Ovary (tissue), 9 donors: Measurements from ENCODE around the gene MOB3A. TPM values are rescaled to one million over a fixed set of nuclear protein-coding genes. Genes with fewer than 3 reads are reported as not detected.
"Not testable (repeated sequence)": the region's sequence is repeated elsewhere in the genome, so short reads cannot be mapped to it uniquely, and the experiment has no call there.

ENCODE experiments used
- DNase-seq, 5 donors: peaks; one replicate each; pipeline ENCODE4 v3.0.0-alpha.2; 2019 to 2020
- H3K27ac ChIP-seq, 2 donors: fragments of 200-600 bp; one replicate each; pipeline versions ENCODE4 v1.5.1 to v1.8.0; 2019 to 2022
- H3K27me3 ChIP-seq: fragments of 200-600 bp; one replicate; pipeline ENCODE4 v1.8.0; 2022
- H3K36me3 ChIP-seq: fragments of 200-600 bp; sonication (generic); one replicate; pipeline ENCODE4 v1.5.1; 2019
- H3K4me1 ChIP-seq: one replicate; pipeline ENCODE4 v1.8.1; 2013; ENCODE audit warnings: mild to moderate bottlenecking, moderate library complexity; ENCODE audit not compliant: insufficient read depth
- H3K4me3 ChIP-seq: fragments of 200-600 bp; sonication (generic); one replicate; pipeline ENCODE4 v1.5.1; 2017
- H3K9me3 ChIP-seq, 2 donors: fragments of 200-600 bp in 1 of 2; sonication (generic) in 1 of 2; one replicate each; pipeline versions ENCODE4 v1.5.1 to v1.8.1; 2013 to 2019; ENCODE audit warnings: mild to moderate bottlenecking in 1 of 2, moderate library complexity in 1 of 2
- EP300 ChIP-seq: sonication (generic); formaldehyde crosslinking; IDR thresholded peaks from one replicate; pipeline ENCODE4 v1.6.1; 2017; ENCODE audit warnings: antibody characterized with exemption
- POLR2A ChIP-seq: fragments of 450-650 bp; IDR thresholded peaks from one replicate; pipeline ENCODE4 v1.6.1; 2017; ENCODE audit warnings: antibody characterized with exemption, mild to moderate bottlenecking, moderate library complexity
- WGBS, 3 donors: extraction: QIAGEN DNeasy Blood & Tissue Kit in 1 of 3; methylation state at CpG; one replicate each; pipeline versions ENCODE4 v1.1.5 to v1.1.7; 2013 to 2017; 5-methylcytosine and 5-hydroxymethylcytosine counted together
- intact Hi-C, 4 donors: fragments of 100-400 bp; cut with DNase I; formaldehyde crosslinking; loops; one replicate each; pipeline versions ENCODE4 v1.11.0 to v1.15.1; 2022 to 2023
- polyA plus RNA-seq, 2 donors: library from polyadenylated mRNA; stranded (reverse); fragments of 200-250 nt in 1 of 2; fragments of 350-450 nt in 1 of 2; fragmentation: Illumina TruSeq in 1 of 2; extraction: RNeasy Lipid Tissue Mini Kit (QIAGEN cat#74804) in 1 of 2; gene quantifications; one replicate each; pipeline ENCODE4 v1.2.3, GENCODE V29; 2013 to 2014
- total RNA-seq, 7 donors: library from RNA; depleted of rRNA in 2 of 7; stranded (reverse); fragments of >200 nt in 2 of 7; fragmentation: NEBNext Ultra II Directional in 3 of 7; extraction: Animal tissue kit (Norgen Biotek cat#: 25700) in 3 of 7; gene quantifications; one replicate each; pipeline versions ENCODE4 v1.1.0 to v1.2.4, GENCODE V29; 2016 to 2023
- TF ChIP-seq, protein P1 (sequence below), 3 donors: fragments of 450-650 bp in 2 of 3; fragments of 200-600 bp in 1 of 3; IDR thresholded peaks; one replicate each; pipeline versions ENCODE4 v1.5.1 to v1.8.0; 2016 to 2022; ENCODE audit warnings: antibody characterized with exemption in 3 of 3, mild to moderate bottlenecking in 1 of 3
- donor health status: DM: no; HTN: no; CAD: no; lungs with moderate emphysema.
- donor health status: DM: no; HTN: no; CAD: no.
- donor health status: Bipolar disorder and iron deficiency.
- donor health status: DM: yes; HTN: yes; CAD: no.
- donor health status: DM: no; HTN: no; CAD: no.
- donor health status: DM: yes; HTN: yes; CAD: no.

Gene MOB3A
- total and polyA plus RNA-seq, 9 donors: 16.6 to 61.5 (median 44.1) TPM

DNA sequence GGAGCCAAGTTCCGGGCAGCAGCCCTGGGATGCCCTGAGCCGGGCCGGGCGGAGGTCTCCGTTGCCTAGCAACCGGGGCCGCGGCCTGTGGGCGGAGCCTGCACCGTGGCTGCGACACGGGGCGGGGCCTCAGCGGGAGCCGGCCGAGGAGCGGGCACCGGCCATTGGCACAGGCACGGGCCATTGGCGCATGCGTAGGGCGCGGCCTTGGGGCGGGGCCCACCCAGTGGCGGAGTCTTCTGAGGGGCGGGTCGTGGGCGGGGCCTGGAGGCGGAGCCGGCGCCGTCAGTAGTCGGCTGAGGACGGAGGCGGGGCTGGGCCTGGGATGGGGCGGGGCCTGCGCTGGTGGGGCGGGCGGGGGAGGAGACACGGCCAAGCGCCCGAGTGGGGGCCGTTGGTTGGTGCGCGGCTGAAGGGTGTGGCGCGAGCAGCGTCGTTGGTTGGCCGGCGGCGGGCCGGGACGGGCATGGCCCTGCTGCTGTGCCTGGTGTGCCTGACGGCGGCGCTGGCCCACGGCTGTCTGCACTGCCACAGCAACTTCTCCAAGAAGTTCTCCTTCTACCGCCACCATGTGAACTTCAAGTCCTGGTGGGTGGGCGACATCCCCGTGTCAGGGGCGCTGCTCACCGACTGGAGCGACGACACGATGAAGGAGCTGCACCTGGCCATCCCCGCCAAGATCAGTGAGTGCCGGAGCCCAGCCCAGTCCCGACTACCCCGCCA lies 515 bp upstream of the MOB3A start, which contains the start of gene IZUMO4:
Gene IZUMO4 (plus strand): TSS at position 436 of the 723 bp plus-strand sequence. CDS start 31 bp downstream, at position 467.
- TF ChIP-seq, protein P1, sequence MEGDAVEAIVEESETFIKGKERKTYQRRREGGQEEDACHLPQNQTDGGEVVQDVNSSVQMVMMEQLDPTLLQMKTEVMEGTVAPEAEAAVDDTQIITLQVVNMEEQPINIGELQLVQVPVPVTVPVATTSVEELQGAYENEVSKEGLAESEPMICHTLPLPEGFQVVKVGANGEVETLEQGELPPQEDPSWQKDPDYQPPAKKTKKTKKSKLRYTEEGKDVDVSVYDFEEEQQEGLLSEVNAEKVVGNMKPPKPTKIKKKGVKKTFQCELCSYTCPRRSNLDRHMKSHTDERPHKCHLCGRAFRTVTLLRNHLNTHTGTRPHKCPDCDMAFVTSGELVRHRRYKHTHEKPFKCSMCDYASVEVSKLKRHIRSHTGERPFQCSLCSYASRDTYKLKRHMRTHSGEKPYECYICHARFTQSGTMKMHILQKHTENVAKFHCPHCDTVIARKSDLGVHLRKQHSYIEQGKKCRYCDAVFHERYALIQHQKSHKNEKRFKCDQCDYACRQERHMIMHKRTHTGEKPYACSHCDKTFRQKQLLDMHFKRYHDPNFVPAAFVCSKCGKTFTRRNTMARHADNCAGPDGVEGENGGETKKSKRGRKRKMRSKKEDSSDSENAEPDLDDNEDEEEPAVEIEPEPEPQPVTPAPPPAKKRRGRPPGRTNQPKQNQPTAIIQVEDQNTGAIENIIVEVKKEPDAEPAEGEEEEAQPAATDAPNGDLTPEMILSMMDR (IDR thresholded peaks at IDR 0.05): peak in 2 of 3 donors; percentile 45 to 55
- TF ChIP-seq EP300 (no peak), POLR2A (peak; percentile 48)
- DNase-seq: peak; percentile 99 to 100 (median 100)
- peak within 1 kb of the TSS; percentile 96 for H3K4me3 ChIP-seq
- intact Hi-C loops: loop anchor here in 1 of 4 donors (5.0 kb wide), 1 partner anchor 56 kb away; the partner anchor contains the start of gene AP3D1
- WGBS, 3 donors: 0 to 1% (median 0%) methylated on average over 37 to 70 of the region's 70 CpGs
- H3K36me3 ChIP-seq: no peaks in the 10 kb centered on the region
- H3K4me1 ChIP-seq: peaks cover 19% of the 10 kb centered on the region
- peak within 1 kb of the TSS; percentile 68 to 88 for H3K27ac ChIP-seq
- H3K9me3 ChIP-seq: no peaks in the 10 kb centered on the region
- no peaks in the 10 kb centered on the region for H3K27me3 ChIP-seq

DNA sequence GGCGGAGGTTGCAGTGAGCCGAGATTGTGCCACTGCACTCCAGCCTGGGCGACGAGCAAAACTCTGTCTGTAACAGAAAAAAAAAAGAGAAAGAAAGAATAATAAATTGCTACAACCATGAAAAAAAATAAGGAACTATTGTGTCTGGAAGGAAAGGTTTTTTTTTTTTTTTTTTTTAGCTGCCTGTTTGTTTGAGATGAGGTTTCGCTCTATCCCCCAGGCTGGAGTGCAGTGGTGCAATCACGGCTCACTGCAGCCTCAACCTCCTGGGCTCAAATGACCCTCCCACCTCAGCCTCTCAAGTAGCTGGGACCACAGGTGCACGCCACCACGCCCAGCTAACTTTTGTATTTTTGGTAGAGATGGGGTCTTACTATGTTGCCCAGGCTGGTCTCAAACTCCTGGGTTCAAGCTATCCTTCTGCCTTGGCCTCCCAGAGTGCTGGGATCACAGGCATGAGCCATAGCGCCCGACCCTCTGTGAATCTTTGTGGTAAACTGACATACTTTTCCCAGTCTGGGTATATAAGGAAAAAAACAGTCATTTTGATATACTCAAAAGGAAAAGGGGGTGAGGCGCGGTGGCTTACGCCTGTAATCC lies 4.1 kb downstream of the MOB3A start:
- WGBS, 3 donors: 93 to 95% (median 94%) methylated on average over 13 of the region's 13 CpGs
- H3K27ac ChIP-seq, DNase-seq, H3K36me3 ChIP-seq, intact Hi-C loops, H3K27me3 ChIP-seq, H3K9me3 ChIP-seq, H3K4me3 ChIP-seq: not testable (repeated sequence)
- H3K4me1 ChIP-seq: peaks cover 11% of the 10 kb centered on the region

DNA sequence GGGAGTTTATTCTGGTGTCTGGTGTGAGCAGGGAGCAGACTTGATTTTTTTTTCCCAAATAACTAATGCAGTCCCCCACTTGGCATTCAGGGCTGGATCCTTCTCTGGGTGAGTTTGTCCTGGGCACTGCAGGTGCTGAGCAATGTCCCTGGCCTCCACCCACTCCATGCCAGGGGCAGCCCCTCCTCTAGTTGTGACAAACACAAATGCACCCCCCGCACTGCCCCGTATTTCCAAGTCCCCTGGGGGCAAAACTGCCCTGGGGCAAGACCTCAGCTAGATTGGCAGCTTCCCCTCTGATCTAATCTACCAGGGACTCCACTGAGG lies 6.4 kb downstream of the MOB3A start:
- H3K4me3 ChIP-seq: no peak overlapping the region
- no peaks in the 10 kb centered on the region for H3K9me3 ChIP-seq
- peaks cover 5% of the 10 kb centered on the region for H3K4me1 ChIP-seq
- intact Hi-C loops: no loop called here
- no peaks in the 10 kb centered on the region for H3K36me3 ChIP-seq
- no peak for TF ChIP-seq POLR2A
- TF ChIP-seq EP300: no peak
- TF ChIP-seq, protein P1 (IDR thresholded peaks at IDR 0.05): no peak
- DNase-seq: no peak
- H3K27me3 ChIP-seq: no peaks in the 10 kb centered on the region
- H3K27ac ChIP-seq: no peak overlapping the region
- WGBS, 3 donors: 71 to 88% (median 83%) methylated on average over 2 of the region's 2 CpGs

DNA sequence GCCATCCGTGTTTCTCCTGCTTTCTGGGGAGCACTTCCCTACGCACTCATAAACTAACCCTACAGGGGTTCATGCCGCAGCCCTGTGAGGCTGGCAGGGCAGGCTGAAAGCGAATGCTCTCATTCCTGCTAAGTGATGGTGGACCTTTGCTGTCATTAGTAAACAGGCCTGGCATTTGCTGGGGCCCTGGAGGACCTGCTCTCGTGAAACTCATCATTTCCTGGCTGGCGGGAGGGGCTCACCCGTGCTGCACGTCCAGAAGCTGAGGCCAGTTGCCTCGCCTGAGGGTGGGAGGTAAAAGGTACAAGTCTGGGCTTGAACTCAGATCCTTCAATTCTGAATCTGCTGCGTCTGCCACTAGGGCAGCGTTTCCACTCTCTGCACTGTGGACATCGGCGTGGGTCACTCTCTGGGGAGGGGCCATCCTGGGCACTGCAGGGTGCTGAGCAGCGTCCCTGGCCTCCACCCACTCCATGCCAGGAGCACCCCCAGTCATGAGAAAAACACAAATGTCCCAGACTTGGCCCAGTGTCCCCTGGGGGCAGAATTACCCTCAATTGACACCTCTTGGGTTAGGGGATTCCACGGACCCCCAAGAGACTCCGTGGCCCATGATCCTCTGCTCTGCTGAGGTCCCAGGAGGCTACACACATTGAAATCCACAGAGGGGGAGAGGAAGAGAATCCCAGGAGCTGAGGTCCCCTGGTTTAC lies 7.0 kb downstream of the MOB3A start:
- DNase-seq: peak in 1 of 5 donors; percentile 20

More for the DNA sequence above, 7.0 kb downstream of the MOB3A start:
- H3K4me1 ChIP-seq: peaks cover under 1% of the 10 kb centered on the region
- WGBS, 3 donors: 78 to 85% (median 83%) methylated on average over 16 of the region's 16 CpGs
- TF ChIP-seq POLR2A: no peak
- TF ChIP-seq EP300: no peak
- TF ChIP-seq, protein P1 (IDR thresholded peaks at IDR 0.05): no peak
- H3K27me3 ChIP-seq: no peaks in the 10 kb centered on the region
- no peak overlapping the region for H3K4me3 ChIP-seq
- no peaks in the 10 kb centered on the region for H3K9me3 ChIP-seq
- no peak overlapping the region for H3K27ac ChIP-seq
- intact Hi-C loops: no loop called here
- no peaks in the 10 kb centered on the region for H3K36me3 ChIP-seq
